ENCODE measurements around the gene PAM.
"Not testable (repeated sequence)": the region's sequence is repeated elsewhere in the genome, so short reads cannot be mapped to it uniquely, and the experiment has no call there.

The PAM gene

GRCh38 chr5:102754767-102755431, at the start of gene PAM:
TSS of gene PAM (plus strand) at chr5:102755305. CDS start at chr5:102866196, 110,891 bp downstream.
- peak; percentile 75 for DNase-seq

GRCh38 chr5:102711525-102712385, 43.4 kb upstream of the PAM start:
- no peak for DNase-seq

GRCh38 chr5:102713278-102713677, 41.8 kb upstream of the PAM start:
- no peak for DNase-seq

- no peak for DNase-seq
Observed at GRCh38 chr5:102713682-102714231, 41.3 kb upstream of the PAM start.

GRCh38 chr5:102715082-102715807, 39.9 kb upstream of the PAM start:
- DNase-seq, result no peak

GRCh38 chr5:102716017-102716416, 39.1 kb upstream of the PAM start:
- DNase-seq, result no peak

- DNase-seq, result no peak
Observed at GRCh38 chr5:102718819-102719218, 36.3 kb upstream of the PAM start.

GRCh38 chr5:102719886-102720285, 35.2 kb upstream of the PAM start:
- no peak for DNase-seq

- no peak for DNase-seq
Observed at GRCh38 chr5:102720969-102721368, 34.1 kb upstream of the PAM start.

- DNase-seq, result no peak
Observed at GRCh38 chr5:102722931-102723330, 32.2 kb upstream of the PAM start.

GRCh38 chr5:102731693-102732092, 23.4 kb upstream of the PAM start:
- no peak for DNase-seq

GRCh38 chr5:102733534-102733933, 21.6 kb upstream of the PAM start:
- no peak for DNase-seq

GRCh38 chr5:102737161-102737560, 17.9 kb upstream of the PAM start:
- DNase-seq, result no peak

GRCh38 chr5:102737805-102738469, 17.2 kb upstream of the PAM start:
- no peak for DNase-seq

- no peak for DNase-seq
Observed at GRCh38 chr5:102740515-102740914, 14.6 kb upstream of the PAM start.

- no peak for DNase-seq
Observed at GRCh38 chr5:102742215-102742614, 12.9 kb upstream of the PAM start.

- DNase-seq, result no peak
Observed at GRCh38 chr5:102743900-102744299, 11.2 kb upstream of the PAM start.

- DNase-seq, result no peak
Observed at GRCh38 chr5:102747386-102748166, 7.5 kb upstream of the PAM start.

GRCh38 chr5:102749416-102750030, 5.6 kb upstream of the PAM start:
- no peak for DNase-seq

- DNase-seq, result no peak
Observed at GRCh38 chr5:102750151-102750834, 4.8 kb upstream of the PAM start.

- DNase-seq, result not testable (repeated sequence)
Observed at GRCh38 chr5:102751903-102752376, 3.2 kb upstream of the PAM start.

Measured in activated T-cell treated with anti-CD3 and anti-CD28 coated beads, Interleukin-2, amount 50 U/mL, for 1 hour (primary cell).